NT2/D1 (cell line): Measurements from ENCODE around the gene TBC1D25.

Source experiments
- SUZ12 ChIP-seq: IDR thresholded peaks from 2 replicates; pipeline ENCODE4 v1.6.1; 2011; ENCODE audit not compliant: insufficient read length, insufficient read depth; ENCODE audit errors: extremely low read depth
- YY1 ChIP-seq: IDR thresholded peaks from 2 replicates; pipeline ENCODE4 v1.6.1; 2011; ENCODE audit not compliant: insufficient read length, insufficient read depth
- ZNF274 ChIP-seq: IDR thresholded peaks from 2 replicates; pipeline ENCODE4 v1.6.1; 2011; ENCODE audit warnings: mild to moderate bottlenecking, low read depth, low read length

GRCh38 chrX:48520455-48520854, 19.1 kb upstream of the TBC1D25 start:
- no peak for TF ChIP-seq SUZ12
- no peak for TF ChIP-seq YY1
- TF ChIP-seq ZNF274, result no peak
